IMR-90 (cell line): ENCODE measurements around the gene COL25A1. TPM values are rescaled to one million over a fixed set of nuclear protein-coding genes. Genes with fewer than 3 reads are reported as not detected.

Experiments used
- ATAC-seq: fragments of 200-7000 bp; cut with Tn5 transposase; 2 replicates; pipeline ENCODE4 v1.9.1; 2020; ENCODE audit warnings: low read depth, mild to moderate bottlenecking, moderate library complexity
- BruUV-seq: library from RNA; stranded (reverse); fragments of 400-500 nt; replicated peaks from 2 replicates; lab custom pipeline; 2021; lab: Mats Ljungman, UMichigan
- CTCF ChIA-PET: fragments of 300-600 bp; formaldehyde crosslinking; extraction: SDS; loops from one replicate; lab custom pipeline; 2021; ENCODE audit warnings: antibody characterized with exemption; lab: Yijun Ruan, JAX
- POLR2A ChIA-PET: fragments of 300-600 bp; sonication (Branson Sonifier 250); formaldehyde crosslinking; loops from one replicate; lab custom pipeline; 2022; ENCODE audit warnings: antibody characterized with exemption; ENCODE audit not compliant: unreplicated experiment; lab: Charles Lee
- DNase-seq: peaks from one replicate; pipeline ENCODE4 v3.0.0; 2013
- H2AFZ ChIP-seq: replicated peaks from 2 replicates; pipeline ENCODE3; 2013; ENCODE audit warnings: low read length, mild to moderate bottlenecking; ENCODE audit not compliant: poor library complexity
- H2AK5ac ChIP-seq: 2 replicates; pipeline ENCODE4 v1.6.1; 2013; ENCODE audit warnings: low read depth, low read length, inconsistent platforms
- H2AK9ac ChIP-seq: replicated peaks from 2 replicates; pipeline ENCODE3; 2013; ENCODE audit warnings: mild to moderate bottlenecking, low read depth, low read length, moderate library complexity; ENCODE audit not compliant: poor library complexity
- H2BK120ac ChIP-seq: 2 replicates; pipeline ENCODE4 v1.6.1; 2013; ENCODE audit warnings: low read depth, low read length, inconsistent platforms
- H2BK15ac ChIP-seq: 3 replicates; pipeline ENCODE4 v1.6.1; 2013; ENCODE audit warnings: low read depth, low read length, inconsistent platforms
- H2BK20ac ChIP-seq: 2 replicates; pipeline ENCODE4 v1.6.1; 2013; ENCODE audit warnings: low read depth, mild to moderate bottlenecking, inconsistent platforms, low read length, moderate library complexity
- H2BK5ac ChIP-seq: 2 replicates; pipeline ENCODE4 v1.6.1; 2013; ENCODE audit warnings: mild to moderate bottlenecking, low read depth, low read length, inconsistent platforms; ENCODE audit not compliant: poor library complexity, severe bottlenecking
- H3K14ac ChIP-seq: replicated peaks from 2 replicates; pipeline ENCODE4 v1.6.1; 2013; ENCODE audit warnings: low read depth, low read length, inconsistent platforms
- H3K18ac ChIP-seq: 2 replicates; pipeline ENCODE4 v1.6.1; 2013; ENCODE audit warnings: low read depth, low read length, control low read depth
- H3K23ac ChIP-seq: 2 replicates; pipeline ENCODE4 v1.6.1; 2013; ENCODE audit warnings: low read depth, low read length, inconsistent platforms
- H3K27ac ChIP-seq: 2 replicates; pipeline ENCODE4 v1.5.1; 2013; ENCODE audit warnings: mild to moderate bottlenecking, control low read depth, low read length; ENCODE audit not compliant: insufficient read depth
- H3K27me3 ChIP-seq: 2 replicates; pipeline ENCODE4 v1.6.1; 2013; ENCODE audit warnings: low read length; ENCODE audit not compliant: control insufficient read depth, insufficient read depth
- H3K36me3 ChIP-seq: 2 replicates; pipeline ENCODE4 v1.6.1; 2013; ENCODE audit warnings: low read length, mixed read lengths; ENCODE audit not compliant: control insufficient read depth, insufficient read depth
- H3K4ac ChIP-seq: 2 replicates; pipeline ENCODE4 v1.6.1; 2013; ENCODE audit warnings: low read depth, low read length, inconsistent platforms
- H3K4me1 ChIP-seq: 2 replicates; pipeline ENCODE4 v1.6.1; 2013; ENCODE audit warnings: low read length, mixed read lengths; ENCODE audit not compliant: control insufficient read depth, insufficient read depth
- H3K4me2 ChIP-seq: 2 replicates; pipeline ENCODE4 v1.6.1; 2013; ENCODE audit warnings: low read depth, mild to moderate bottlenecking, control low read depth, low read length, moderate library complexity
- H3K4me3 ChIP-seq: 2 replicates; pipeline ENCODE4 v1.5.1; 2013; ENCODE audit warnings: low read depth, mild to moderate bottlenecking, control low read depth, low read length, moderate library complexity; ENCODE audit not compliant: insufficient read depth
- H3K56ac ChIP-seq: 2 replicates; pipeline ENCODE4 v1.6.1; 2013; ENCODE audit warnings: low read length, inconsistent platforms; ENCODE audit not compliant: insufficient read depth; ENCODE audit errors: extremely low read depth
- H3K79me1 ChIP-seq, 2 experiments: 2 replicates each; pipeline ENCODE4 v1.6.1; 2013; ENCODE audit warnings: low read length in 2 of 2, inconsistent platforms in 1 of 2, low read depth in 1 of 2
- H3K9ac ChIP-seq: 2 replicates; pipeline ENCODE4 v1.6.1; 2013; ENCODE audit warnings: low read depth, low read length, control low read depth
- H3K9me1 ChIP-seq: 2 replicates; pipeline ENCODE4 v1.6.1; 2013; ENCODE audit warnings: low read length, inconsistent platforms; ENCODE audit not compliant: insufficient read depth
- H3K9me3 ChIP-seq: 2 replicates; pipeline ENCODE4 v1.6.1; 2013; ENCODE audit warnings: low read length; ENCODE audit not compliant: control insufficient read depth, insufficient read depth
- H4K20me1 ChIP-seq: 2 replicates; pipeline ENCODE4 v1.6.1; 2013; ENCODE audit warnings: low read length, inconsistent platforms; ENCODE audit not compliant: insufficient read depth
- H4K5ac ChIP-seq: 2 replicates; pipeline ENCODE4 v1.6.1; 2013; ENCODE audit warnings: mild to moderate bottlenecking, low read depth, low read length, control low read depth
- H4K8ac ChIP-seq, 2 experiments: 2 replicates each; pipeline ENCODE4 v1.6.1; 2013; ENCODE audit warnings: low read depth in 2 of 2, low read length in 2 of 2, control low read depth in 1 of 2, inconsistent platforms in 1 of 2
- H4K91ac ChIP-seq: 2 replicates; pipeline ENCODE4 v1.6.1; 2013; ENCODE audit warnings: low read depth, low read length, inconsistent platforms; ENCODE audit not compliant: insufficient read depth
- BHLHE40 ChIP-seq: fragments of 150-350 bp; IDR thresholded peaks from 2 replicates; pipeline ENCODE4 v1.6.1; 2016; ENCODE audit warnings: mild to moderate bottlenecking, low read depth, low read length
- CEBPB ChIP-seq: IDR thresholded peaks from 2 replicates; pipeline ENCODE4 v1.6.1; 2012; ENCODE audit warnings: low read depth, low read length, improper control_type of control experiment
- CHD1 ChIP-seq: IDR thresholded peaks from 2 replicates; pipeline ENCODE4 v1.6.1; 2012; ENCODE audit warnings: low read depth, low read length, improper control_type of control experiment
- CTCF ChIP-seq: conservative IDR thresholded peaks from 2 replicates; pipeline ENCODE4 v1.5.1; 2012; ENCODE audit warnings: mild to moderate bottlenecking, low read depth, low read length, improper control_type of control experiment
- ELK1 ChIP-seq: fragments of 150-350 bp; IDR thresholded peaks from 2 replicates; pipeline ENCODE4 v1.6.1; 2016; ENCODE audit warnings: low read depth, mild to moderate bottlenecking, low read length, moderate library complexity, borderline replicate concordance
- FOS ChIP-seq: fragments of 150-350 bp; IDR thresholded peaks from 2 replicates; pipeline ENCODE4 v1.6.1; 2016; ENCODE audit warnings: low read depth, low read length
- MAFK ChIP-seq: IDR thresholded peaks from 2 replicates; pipeline ENCODE4 v1.6.1; 2012; ENCODE audit warnings: low read depth, low read length, improper control_type of control experiment
- NFE2L2 ChIP-seq: fragments of 150-350 bp; IDR thresholded peaks from 2 replicates; pipeline ENCODE4 v1.6.1; 2016; ENCODE audit warnings: low read depth, mild to moderate bottlenecking, low read length
- RAD21 ChIP-seq: IDR thresholded peaks from 2 replicates; pipeline ENCODE4 v1.6.1; 2012; ENCODE audit warnings: low read length, improper control_type of control experiment
- RCOR1 ChIP-seq: IDR thresholded peaks from 2 replicates; pipeline ENCODE4 v1.6.1; 2012; ENCODE audit warnings: mild to moderate bottlenecking, low read length, improper control_type of control experiment; ENCODE audit not compliant: insufficient replicate concordance
- RFX5 ChIP-seq: IDR thresholded peaks from 2 replicates; pipeline ENCODE4 v1.8.0; 2012; ENCODE audit warnings: low read depth, mild to moderate bottlenecking, low read length, moderate library complexity
- SMC3 ChIP-seq: fragments of 150-350 bp; IDR thresholded peaks from 2 replicates; pipeline ENCODE4 v1.6.1; 2016; ENCODE audit warnings: low read depth, mild to moderate bottlenecking, antibody characterized with exemption, low read length, moderate library complexity
- USF2 ChIP-seq: fragments of 150-350 bp; IDR thresholded peaks from 2 replicates; pipeline ENCODE4 v1.6.1; 2017; ENCODE audit warnings: mild to moderate bottlenecking, antibody characterized with exemption, low read length, low read depth
- WGBS, 2 experiments: methylation state at CpG; one replicate each; pipeline versions ENCODE4 v1.1.5 to v1.1.7; 2013; ENCODE audit warnings: missing lambda C conversion rate in 2 of 2; ENCODE audit not compliant: insufficient read length in 1 of 2; ENCODE audit errors: extremely low coverage in 2 of 2; 5-methylcytosine and 5-hydroxymethylcytosine counted together
- dilution Hi-C: fragments of 300-500 bp; cut with HindIII; formaldehyde crosslinking; loops from one replicate; pipeline ENCODE4 v1.14.3; 2018; ENCODE audit warnings: low sequenced_read_pairs; ENCODE audit not compliant: unreplicated experiment
- in situ Hi-C: fragments of 300-500 bp; cut with MboI; formaldehyde crosslinking; loops from 3 replicates; pipeline ENCODE4 v1.14.3; 2019; ENCODE audit warnings: low sequenced_read_pairs, inconsistent platforms, mixed read lengths
- intact Hi-C: fragments of 100-400 bp; cut with micrococcal nuclease; formaldehyde crosslinking; loops from 2 replicates; pipeline ENCODE4 v1.10.0; 2022
- polyA plus RNA-seq, 3 experiments: library from polyadenylated mRNA; depleted of rRNA; stranded (reverse); fragments of >200 nt; gene quantifications; 2 replicates each; pipeline ENCODE4 v1.2.3, GENCODE V29; 2012; ENCODE audit warnings: low replicate concordance in 1 of 3
- total RNA-seq: library from RNA; depleted of rRNA; stranded (reverse); fragments of >200 nt; gene quantifications from 2 replicates; pipeline ENCODE4 v1.2.3, GENCODE V29; 2012

The COL25A1 gene
- total and polyA plus RNA-seq, 2 of the 4 experiments (the other 2 are of a cell fraction), result under 0.01 to 0.05 TPM

GRCh38 chr4:109325698-109326097 lies 23.2 kb upstream of the COL25A1 start:
- ATAC-seq (no peak), DNase-seq (no peak)
- Histone ChIP-seq H3K27me3 (no peaks in the 10 kb centered on the region), H3K4me2 (no peak overlapping the region), H3K23ac (no peak overlapping the region), H2BK15ac (no peak overlapping the region), H2AFZ (no peak overlapping the region), H4K91ac (no peak overlapping the region), H3K4me3 (no peak overlapping the region), H3K18ac (no peak overlapping the region), H4K8ac (no peak overlapping the region), H3K9me1 (no peaks in the 10 kb centered on the region), H3K4me1 (no peaks in the 10 kb centered on the region), H2AK5ac (no peak overlapping the region), H3K27ac (no peak overlapping the region), H3K79me1 (no peaks in the 10 kb centered on the region), H3K9ac (no peak overlapping the region), H3K4ac (no peak overlapping the region), H4K5ac (no peak overlapping the region), H3K36me3 (no peaks in the 10 kb centered on the region), H2BK5ac (no peak overlapping the region), H2AK9ac (no peak overlapping the region), H4K20me1 (no peaks in the 10 kb centered on the region), H3K9me3 (0 out of 2 replicates have a peak, but pooled peaks cover 3% of the 10 kb centered on the region), H3K14ac (no peak overlapping the region), H2BK120ac (no peak overlapping the region), H3K56ac (no peak overlapping the region), H2BK20ac (no peak overlapping the region)
- in situ Hi-C loops (no loop called here), intact Hi-C loops (no loop called here), dilution Hi-C loops (no loop called here)
- no TSS peak for BruUV-seq
- ChIA-PET POLR2A (no interaction called here), CTCF (interaction anchor here (1.4 kb wide), 1 partner anchor 10 kb away, joined by 3 read pairs; no protein-coding TSS in a partner anchor)
- TF ChIP-seq RFX5 (no peak), SMC3 (no peak), MAFK (no peak), CTCF (no peak), NFE2L2 (no peak), CEBPB (no peak), FOS (no peak), USF2 (no peak), RCOR1 (no peak), RAD21 (no peak), ELK1 (no peak), BHLHE40 (no peak), CHD1 (no peak)
- WGBS, 2 experiments, result no CpG with 5 or more reads among the region's 2 CpGs
